Adipose tissue (tissue), 3 donors: Measurements from ENCODE around the gene TMEM163. TPM values are rescaled to one million over a fixed set of nuclear protein-coding genes. Genes with fewer than 3 reads are reported as not detected.

Experiments
- H3K27ac ChIP-seq: one replicate; pipeline ENCODE4 v1.5.1; 2013; ENCODE audit warnings: low read depth, low read length
- WGBS, 3 donors: extraction: QIAGEN DNeasy Blood & Tissue Kit; methylation state at CpG; one replicate each; pipeline ENCODE4 v1.1.7; 2013; 5-methylcytosine and 5-hydroxymethylcytosine counted together
- polyA plus RNA-seq, 3 donors: library from polyadenylated mRNA; stranded (reverse); fragments of 200-250 nt; gene quantifications; one replicate each; pipeline ENCODE4 v1.2.3, GENCODE V29; 2013
- donor health status: healthy with polysubstance abuse.
- donor health status: Bipolar disorder and iron deficiency.
- donor health status: healthy.

The TMEM163 gene
- polyA plus RNA-seq, 3 donors: 1.5 to 36.4 (median 2.4) TPM

GRCh38 chr2:134445985-134446382 is 272.8 kb downstream of the TMEM163 start:
- no peak overlapping the region for H3K27ac ChIP-seq
- WGBS, 3 donors: 81 to 89% (median 87%) methylated on average over 11 of the region's 11 CpGs

GRCh38 chr2:134445116-134445515 is 273.7 kb downstream of the TMEM163 start:
- 95 to 97% (median 96%) methylated on average over 4 of the region's 4 CpGs for WGBS, 3 donors
- H3K27ac ChIP-seq: no peak overlapping the region

- 74 to 83% (median 74%) methylated on average over 11 of the region's 11 CpGs for WGBS, 3 donors
- H3K27ac ChIP-seq: no peak overlapping the region
These were observed 274.9 kb downstream of the TMEM163 start for GRCh38 chr2:134443814-134444480.

GRCh38 chr2:134441153-134441863 is 277.5 kb downstream of the TMEM163 start:
- 82 to 95% (median 94%) methylated on average over 11 of the region's 11 CpGs for WGBS, 3 donors
- H3K27ac ChIP-seq: no peak overlapping the region

- no peak overlapping the region for H3K27ac ChIP-seq
- 54 to 98% (median 97%) methylated on average over 16 of the region's 16 CpGs for WGBS, 3 donors
These were observed 278.4 kb downstream of the TMEM163 start for GRCh38 chr2:134440336-134440909.

- H3K27ac ChIP-seq: no peak overlapping the region
- WGBS, 3 donors: 81 to 95% (median 85%) methylated on average over 3 of the region's 3 CpGs
These were observed 280.4 kb downstream of the TMEM163 start for GRCh38 chr2:134438371-134438770.

- H3K27ac ChIP-seq: no peak overlapping the region
- 94 to 99% (median 98%) methylated on average over 7 of the region's 7 CpGs for WGBS, 3 donors
These were observed 282.1 kb downstream of the TMEM163 start for GRCh38 chr2:134436706-134437105.

GRCh38 chr2:134435936-134436335 is 282.9 kb downstream of the TMEM163 start:
- H3K27ac ChIP-seq: no peak overlapping the region

GRCh38 chr2:134435505-134435904 is 283.3 kb downstream of the TMEM163 start:
- H3K27ac ChIP-seq: no peak overlapping the region
- 51 to 97% (median 91%) methylated on average over 4 of the region's 4 CpGs for WGBS, 3 donors

- WGBS, 3 donors: 69 to 98% (median 92%) methylated on average over 6 of the region's 6 CpGs
- H3K27ac ChIP-seq: no peak overlapping the region
These were observed 284.8 kb downstream of the TMEM163 start for GRCh38 chr2:134433979-134434378.

- no peak overlapping the region for H3K27ac ChIP-seq
- WGBS, 3 donors: 32 to 79% (median 75%) methylated on average over 7 of the region's 7 CpGs
These were observed 285.3 kb downstream of the TMEM163 start for GRCh38 chr2:134433469-134433868.

GRCh38 chr2:134432435-134432883 is 286.3 kb downstream of the TMEM163 start:
- H3K27ac ChIP-seq: no peak overlapping the region

GRCh38 chr2:134431838-134432434 is 286.9 kb downstream of the TMEM163 start:
- WGBS, 3 donors: 37 to 93% (median 89%) methylated on average over 2 of the region's 2 CpGs
- H3K27ac ChIP-seq: no peak overlapping the region

More at GRCh38 chr2:134432435-134432883, 286.3 kb downstream of the TMEM163 start:
- WGBS, 3 donors: 24 to 97% (median 94%) methylated on average over 3 of the region's 3 CpGs

GRCh38 chr2:134429886-134430285 is 288.9 kb downstream of the TMEM163 start:
- 54 to 71% (median 68%) methylated on average over 4 of the region's 4 CpGs for WGBS, 3 donors
- no peak overlapping the region for H3K27ac ChIP-seq

GRCh38 chr2:134426721-134427120 is 292.1 kb downstream of the TMEM163 start:
- no peak overlapping the region for H3K27ac ChIP-seq

GRCh38 chr2:134425724-134426496 is 292.9 kb downstream of the TMEM163 start:
- WGBS, 3 donors: 80 to 91% (median 80%) methylated on average over 6 of the region's 6 CpGs

More at GRCh38 chr2:134426721-134427120, 292.1 kb downstream of the TMEM163 start:
- WGBS, 3 donors: 92 to 97% (median 95%) methylated on average over 3 of the region's 3 CpGs

GRCh38 chr2:134421556-134422328 is 297.1 kb downstream of the TMEM163 start:
- H3K27ac ChIP-seq: no peak overlapping the region
- WGBS, 3 donors: 80 to 90% (median 88%) methylated on average over 7 of the region's 7 CpGs

More at GRCh38 chr2:134425724-134426496, 292.9 kb downstream of the TMEM163 start:
- no peak overlapping the region for H3K27ac ChIP-seq

GRCh38 chr2:134420920-134421319 is 297.9 kb downstream of the TMEM163 start:
- WGBS, 3 donors: 76 to 93% (median 93%) methylated on average over 3 of the region's 3 CpGs
- H3K27ac ChIP-seq: no peak overlapping the region
